Psoas muscle (tissue), 8 donors: ENCODE results near the gene SURF2. TPM values are rescaled to one million over a fixed set of nuclear protein-coding genes. Genes with fewer than 3 reads are reported as not detected.
"Not testable (repeated sequence)": the region's sequence is repeated elsewhere in the genome, so short reads cannot be mapped to it uniquely, and the experiment has no call there.

Source experiments
- ATAC-seq, 4 donors: fragments of 200-7000 bp; cut with Tn5 transposase; one replicate each; pipeline ENCODE4 v1.9.1; 2020; ENCODE audit warnings: moderate library complexity in 3 of 4, mild to moderate bottlenecking in 2 of 4
- DNase-seq, 2 donors: peaks; one replicate each; pipeline ENCODE4 v3.0.0-alpha.2; 2020
- H3K27ac ChIP-seq: fragments of 200-600 bp; one replicate; pipeline ENCODE4 v1.8.0; 2022
- H3K27me3 ChIP-seq, 3 donors: fragments of 200-600 bp in 1 of 3; one replicate each; pipeline versions ENCODE4 v1.6.1 to v1.8.0; 2013 to 2022; ENCODE audit warnings: low read length in 2 of 3, mild to moderate bottlenecking in 2 of 3, moderate library complexity in 1 of 3; ENCODE audit not compliant: insufficient read depth in 3 of 3
- H3K36me3 ChIP-seq, 2 donors: fragments of 200-600 bp in 1 of 2; one replicate each; pipeline versions ENCODE4 v1.6.1 to v1.8.0; 2013 to 2022; ENCODE audit warnings: low read depth in 1 of 2, mild to moderate bottlenecking in 1 of 2, moderate library complexity in 1 of 2; ENCODE audit not compliant: insufficient read depth in 1 of 2
- H3K4me1 ChIP-seq: fragments of 200-600 bp; one replicate; pipeline ENCODE4 v1.8.0; 2022
- H3K4me3 ChIP-seq: fragments of 200-600 bp; one replicate; pipeline ENCODE4 v1.8.0; 2022; ENCODE audit warnings: mild to moderate bottlenecking
- H3K9me3 ChIP-seq: fragments of 200-600 bp; one replicate; pipeline ENCODE4 v1.8.0; 2022
- CTCF ChIP-seq: fragments of 200-600 bp; IDR thresholded peaks from one replicate; pipeline ENCODE4 v1.8.0; 2022; ENCODE audit warnings: antibody characterized with exemption
- WGBS, 3 donors: extraction: QIAGEN DNeasy Blood & Tissue Kit; methylation state at CpG; one replicate each; pipeline versions ENCODE4 v1.1.6 to v1.1.7; 2013; 5-methylcytosine and 5-hydroxymethylcytosine counted together
- intact Hi-C, 2 donors: fragments of 100-400 bp; cut with DNase I; formaldehyde crosslinking; loops; one replicate each; pipeline versions ENCODE4 v1.11.0 to v1.14.2; 2022
- polyA plus RNA-seq, 3 donors: library from polyadenylated mRNA; stranded (reverse); fragments of 200-250 nt; gene quantifications; one replicate each; pipeline ENCODE4 v1.2.3, GENCODE V29; 2013
- total RNA-seq, 4 donors: library from RNA; stranded (reverse); fragmentation: NEBNext Ultra II Directional in 2 of 4; extraction: Animal tissue kit (Norgen Biotek cat#: 25700) in 2 of 4; gene quantifications; one replicate each; pipeline versions ENCODE4 v1.2.1 to v1.2.4, GENCODE V29; 2021 to 2023
- donor health status: healthy with polysubstance abuse.
- donor health status: DM: no; HTN: no; CAD: no; lungs with moderate emphysema.
- donor health status: Bipolar disorder and iron deficiency.
- donor health status: healthy.
- donor health status: DM: yes; HTN: yes; CAD: no.
- donor health status: DM: no; HTN: no; CAD: no.
- donor health status: DM: no; HTN: no; CAD: no.
- donor health status: DM: yes; HTN: yes; CAD: no.

Gene SURF2
- total and polyA plus RNA-seq, 7 donors, result 10.9 to 50.6 (median 13.8) TPM

- TF ChIP-seq CTCF, result no peak
Measured at GRCh38 chr9:133389025-133389557, 32.7 kb downstream of the SURF2 start.

GRCh38 chr9:133389562-133389961, 33.2 kb downstream of the SURF2 start:
- no peak for TF ChIP-seq CTCF
- Histone ChIP-seq H3K36me3 (no peaks in the 10 kb centered on the region), H3K27me3 (peaks cover 0 to 15% (median 4%) of the 10 kb centered on the region in 3 donors), H3K27ac (no peak overlapping the region), H3K4me3 (no peak overlapping the region), H3K9me3 (no peaks in the 10 kb centered on the region), H3K4me1 (no peaks in the 10 kb centered on the region)
- no peak for DNase-seq
- no peak for ATAC-seq
- intact Hi-C loops, result no loop called here
- WGBS, 3 donors, result 73 to 75% (median 73%) methylated on average over 13 of the region's 13 CpGs

More at GRCh38 chr9:133389025-133389557, 32.7 kb downstream of the SURF2 start:
- DNase-seq, result no peak
- H3K4me3 ChIP-seq, result no peak overlapping the region
- no peaks in the 10 kb centered on the region for H3K4me1 ChIP-seq
- H3K27ac ChIP-seq, result no peak overlapping the region
- no peak for ATAC-seq
- intact Hi-C loops, result no loop called here
- WGBS, 3 donors, result 89 to 92% (median 92%) methylated on average over 12 of the region's 12 CpGs
- H3K36me3 ChIP-seq, result no peaks in the 10 kb centered on the region
- H3K9me3 ChIP-seq, result no peaks in the 10 kb centered on the region
- H3K27me3 ChIP-seq, result peaks cover 0 to 11% (median 4%) of the 10 kb centered on the region in 3 donors

- no peaks in the 10 kb centered on the region for H3K4me1 ChIP-seq
- no peak for TF ChIP-seq CTCF
- H3K36me3 ChIP-seq, result no peaks in the 10 kb centered on the region
- DNase-seq (no peak), ATAC-seq (no peak)
- intact Hi-C loops, result no loop called here
- H3K9me3 ChIP-seq, result no peaks in the 10 kb centered on the region
- 71 to 80% (median 73%) methylated on average over 7 of the region's 7 CpGs for WGBS, 3 donors
- H3K4me3 ChIP-seq, result no peak overlapping the region
- no peak overlapping the region for H3K27ac ChIP-seq
- peaks cover 0 to 26% (median 5%) of the 10 kb centered on the region in 3 donors for H3K27me3 ChIP-seq
Measured at GRCh38 chr9:133390713-133391112, 34.4 kb downstream of the SURF2 start.

GRCh38 chr9:133391449-133391848, 35.1 kb downstream of the SURF2 start:
- H3K9me3 ChIP-seq, ATAC-seq, intact Hi-C loops, H3K36me3 ChIP-seq, DNase-seq, H3K4me1 ChIP-seq, H3K27ac ChIP-seq, H3K4me3 ChIP-seq: not testable (repeated sequence)
- 38 to 51% (median 48%) methylated on average over 2 to 3 of the region's 4 CpGs for WGBS, 3 donors
- H3K27me3 ChIP-seq, result peaks cover 0 to 31% (median 6%) of the 10 kb centered on the region in 3 donors

GRCh38 chr9:133392308-133392707, 36.0 kb downstream of the SURF2 start:
- H3K27ac ChIP-seq, DNase-seq, H3K36me3 ChIP-seq, H3K9me3 ChIP-seq, ATAC-seq, H3K4me1 ChIP-seq, intact Hi-C loops, H3K4me3 ChIP-seq: not testable (repeated sequence)
- H3K27me3 ChIP-seq, result peaks cover 0 to 34% (median 8%) of the 10 kb centered on the region in 3 donors
- 91 to 97% (median 96%) methylated on average over 3 of the region's 3 CpGs for WGBS, 3 donors

- ATAC-seq (no peak), DNase-seq (no peak)
- TF ChIP-seq CTCF, result no peak
- Histone ChIP-seq H3K4me3 (no peak overlapping the region), H3K27ac (no peak overlapping the region), H3K36me3 (no peaks in the 10 kb centered on the region), H3K27me3 (peaks cover 0 to 34% (median 8%) of the 10 kb centered on the region in 3 donors), H3K4me1 (no peaks in the 10 kb centered on the region), H3K9me3 (no peaks in the 10 kb centered on the region)
- WGBS, 3 donors, result 72 to 96% (median 87%) methylated on average over 3 of the region's 3 CpGs
- intact Hi-C loops, result no loop called here
Measured at GRCh38 chr9:133393399-133393798, 37.0 kb downstream of the SURF2 start.
